Bronchial epithelial cell (primary cell): ENCODE measurements around the gene SLC46A3. TPM values are rescaled to one million over a fixed set of nuclear protein-coding genes. Genes with fewer than 3 reads are reported as not detected.

Experiments
- DNase-seq: peaks from one replicate; pipeline ENCODE4 v3.0.0-alpha.2; 2010; ENCODE audit warnings: low read depth
- FAIRE-seq: peaks from 2 replicates; lab custom pipeline; 2011; peaks lifted over from hg19 to GRCh38; lab: Jason Lieb, UNC
- H3K27me3 ChIP-seq: 2 replicates; pipeline ENCODE4 v1.5.1; 2011; ENCODE audit warnings: low read length; ENCODE audit not compliant: control insufficient read depth, insufficient read depth
- H3K36me3 ChIP-seq: 2 replicates; pipeline ENCODE4 v1.5.1; 2011; ENCODE audit warnings: low read length; ENCODE audit not compliant: control insufficient read depth, insufficient read depth
- H3K4me3 ChIP-seq: 2 replicates; pipeline ENCODE4 v1.5.1; 2011; ENCODE audit warnings: mild to moderate bottlenecking, low read depth, low read length, control low read depth
- CTCF ChIP-seq: IDR thresholded peaks from 2 replicates; pipeline ENCODE4 v1.5.1; 2011; ENCODE audit warnings: mild to moderate bottlenecking, moderate library complexity, low read length, control low read depth, inconsistent platforms; ENCODE audit not compliant: insufficient read depth, severe bottlenecking
- total RNA-seq: library from RNA; depleted of rRNA; stranded (reverse); fragments of >200 nt; gene quantifications from 2 replicates; pipeline ENCODE4 v1.2.1, GENCODE V29; 2014

SLC46A3 gene
- total RNA-seq, 1 donor from 2014 or later, result 0.79 TPM

- DNase-seq (no peak), FAIRE-seq (no peak)
- Histone ChIP-seq H3K27me3 (no peaks in the 10 kb centered on the region), H3K36me3 (no peaks in the 10 kb centered on the region), H3K4me3 (no peak overlapping the region)
- no peak for TF ChIP-seq CTCF
Measured at GRCh38 chr13:28741084-28741491, 22.3 kb upstream of the SLC46A3 start.

- TF ChIP-seq CTCF, result no peak
- no peaks in the 10 kb centered on the region for H3K36me3 ChIP-seq
- H3K4me3 ChIP-seq, result no peak overlapping the region
- no peak for DNase-seq
- no peaks in the 10 kb centered on the region for H3K27me3 ChIP-seq
- FAIRE-seq, result no peak
Measured at GRCh38 chr13:28739376-28739775, 20.6 kb upstream of the SLC46A3 start.

GRCh38 chr13:28735481-28736029 is 16.8 kb upstream of the SLC46A3 start:
- no peaks in the 10 kb centered on the region for H3K27me3 ChIP-seq
- TF ChIP-seq CTCF, result no peak
- DNase-seq (no peak), FAIRE-seq (no peak)
- H3K36me3 ChIP-seq, result no peaks in the 10 kb centered on the region
- H3K4me3 ChIP-seq, result no peak overlapping the region

GRCh38 chr13:28734906-28735305 is 16.1 kb upstream of the SLC46A3 start:
- no peak overlapping the region for H3K4me3 ChIP-seq
- H3K36me3 ChIP-seq, result no peaks in the 10 kb centered on the region
- no peak for FAIRE-seq
- no peak for TF ChIP-seq CTCF
- no peaks in the 10 kb centered on the region for H3K27me3 ChIP-seq
- DNase-seq, result no peak

- no peak for TF ChIP-seq CTCF
- H3K36me3 ChIP-seq, result no peaks in the 10 kb centered on the region
- H3K27me3 ChIP-seq, result no peaks in the 10 kb centered on the region
- FAIRE-seq (no peak), DNase-seq (no peak)
- H3K4me3 ChIP-seq, result no peak overlapping the region
Measured at GRCh38 chr13:28730762-28731161, 12.0 kb upstream of the SLC46A3 start.

- no peaks in the 10 kb centered on the region for H3K36me3 ChIP-seq
- DNase-seq (no peak), FAIRE-seq (no peak)
- H3K27me3 ChIP-seq, result no peaks in the 10 kb centered on the region
- H3K4me3 ChIP-seq, result no peak overlapping the region
- TF ChIP-seq CTCF, result no peak
Measured at GRCh38 chr13:28729541-28729940, 10.8 kb upstream of the SLC46A3 start.
